Neutrophil (primary cell): ENCODE measurements around the gene TOR1B.

Source experiments
- H3K27ac ChIP-seq: fragments of 200-600 bp; sonication (generic); 2 replicates; pipeline ENCODE4 v1.5.1; 2016; ENCODE audit warnings: mild to moderate bottlenecking, moderate library complexity
- H3K27me3 ChIP-seq: fragments of 200-600 bp; sonication (generic); 2 replicates; pipeline ENCODE4 v1.6.0; 2016; ENCODE audit warnings: mild to moderate bottlenecking
- H3K36me3 ChIP-seq: fragments of 200-600 bp; sonication (generic); 2 replicates; pipeline ENCODE4 v1.5.1; 2017
- H3K4me1 ChIP-seq, 2 experiments: fragments of 200-600 bp in 1 of 2; sonication (generic) in 1 of 2; 1 replicate in 1 of 2; 2 replicates in 1 of 2; pipeline versions ENCODE4 v1.5.1 to v1.6.1; 2013 to 2016; ENCODE audit warnings: low read depth in 1 of 2, low read length in 1 of 2, mild to moderate bottlenecking in 1 of 2, moderate library complexity in 1 of 2; ENCODE audit not compliant: control insufficient read depth in 1 of 2, insufficient read depth in 1 of 2
- H3K4me3 ChIP-seq, 2 experiments: fragments of 200-600 bp in 1 of 2; sonication (generic) in 1 of 2; 1 replicate in 1 of 2; 2 replicates in 1 of 2; pipeline ENCODE4 v1.5.1; 2013 to 2016; ENCODE audit warnings: low read depth in 1 of 2, low read length in 1 of 2, mild to moderate bottlenecking in 1 of 2, moderate library complexity in 1 of 2
- H3K9me3 ChIP-seq: fragments of 200-600 bp; sonication (generic); 2 replicates; pipeline ENCODE4 v1.5.1; 2016
- TF ChIP-seq, protein P1 (sequence below): fragments of 200-600 bp; sonication (generic); IDR thresholded peaks from 2 replicates; pipeline ENCODE4 v1.5.1; 2016; ENCODE audit warnings: antibody characterized with exemption

Gene TOR1B

DNA sequence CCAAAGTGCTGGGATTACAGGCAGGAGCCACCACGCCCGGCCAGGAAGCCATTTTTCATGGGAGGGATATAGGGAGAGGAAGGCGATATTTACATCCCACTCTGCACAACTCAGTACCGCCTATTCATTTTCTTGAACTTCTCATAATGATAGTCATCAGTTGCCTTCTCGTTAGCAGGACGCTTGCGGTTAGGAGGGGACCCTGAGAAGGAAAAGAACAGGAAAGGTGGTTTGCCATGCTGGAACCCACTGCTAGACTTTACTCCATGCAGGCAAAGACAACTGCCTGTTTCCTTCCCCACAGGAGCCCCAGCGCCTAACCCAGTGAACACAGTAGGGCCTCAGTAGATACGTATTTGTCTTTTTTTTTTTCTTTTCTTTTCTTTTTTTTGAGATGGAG, 25.1 kb downstream of the TOR1B start:
- no peak overlapping the region for H3K4me3 ChIP-seq
- H3K36me3 ChIP-seq, result peaks cover 54% of the 10 kb centered on the region
- H3K9me3 ChIP-seq, result no peaks in the 10 kb centered on the region
- no peaks in the 10 kb centered on the region for H3K27me3 ChIP-seq
- TF ChIP-seq, protein P1, sequence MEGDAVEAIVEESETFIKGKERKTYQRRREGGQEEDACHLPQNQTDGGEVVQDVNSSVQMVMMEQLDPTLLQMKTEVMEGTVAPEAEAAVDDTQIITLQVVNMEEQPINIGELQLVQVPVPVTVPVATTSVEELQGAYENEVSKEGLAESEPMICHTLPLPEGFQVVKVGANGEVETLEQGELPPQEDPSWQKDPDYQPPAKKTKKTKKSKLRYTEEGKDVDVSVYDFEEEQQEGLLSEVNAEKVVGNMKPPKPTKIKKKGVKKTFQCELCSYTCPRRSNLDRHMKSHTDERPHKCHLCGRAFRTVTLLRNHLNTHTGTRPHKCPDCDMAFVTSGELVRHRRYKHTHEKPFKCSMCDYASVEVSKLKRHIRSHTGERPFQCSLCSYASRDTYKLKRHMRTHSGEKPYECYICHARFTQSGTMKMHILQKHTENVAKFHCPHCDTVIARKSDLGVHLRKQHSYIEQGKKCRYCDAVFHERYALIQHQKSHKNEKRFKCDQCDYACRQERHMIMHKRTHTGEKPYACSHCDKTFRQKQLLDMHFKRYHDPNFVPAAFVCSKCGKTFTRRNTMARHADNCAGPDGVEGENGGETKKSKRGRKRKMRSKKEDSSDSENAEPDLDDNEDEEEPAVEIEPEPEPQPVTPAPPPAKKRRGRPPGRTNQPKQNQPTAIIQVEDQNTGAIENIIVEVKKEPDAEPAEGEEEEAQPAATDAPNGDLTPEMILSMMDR, result no peak
- peaks cover 2 to 10% of the 10 kb centered on the region in 2 experiments for H3K4me1 ChIP-seq
- H3K27ac ChIP-seq, result no peak overlapping the region

DNA sequence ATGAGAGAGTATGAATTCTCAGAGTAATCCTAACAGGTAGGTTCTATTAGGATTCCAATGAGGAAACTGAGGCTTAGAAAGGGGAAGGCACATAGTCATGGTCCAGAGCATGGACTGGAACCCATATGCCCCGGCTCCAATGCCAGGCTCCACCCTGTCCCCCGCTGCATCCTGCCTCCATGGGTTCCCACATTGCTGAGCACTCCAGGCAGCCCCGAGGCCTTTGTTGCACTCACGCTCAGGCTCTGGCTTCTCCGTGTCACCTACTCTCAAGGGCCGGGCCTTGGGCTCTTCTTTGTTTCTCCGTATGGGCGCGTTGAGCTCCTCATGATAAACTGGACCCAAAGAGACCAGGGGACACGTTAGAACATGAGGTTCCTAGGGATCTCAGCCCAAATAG, 26.0 kb downstream of the TOR1B start:
- H3K9me3 ChIP-seq, result no peaks in the 10 kb centered on the region
- no peak overlapping the region for H3K27ac ChIP-seq
- H3K36me3 ChIP-seq, result peaks cover 58% of the 10 kb centered on the region
- TF ChIP-seq, protein P1, result no peak
- H3K27me3 ChIP-seq, result no peaks in the 10 kb centered on the region
- H3K4me1 ChIP-seq, result peaks cover 7 to 9% of the 10 kb centered on the region in 2 experiments
- H3K4me3 ChIP-seq, result no peak overlapping the region

DNA sequence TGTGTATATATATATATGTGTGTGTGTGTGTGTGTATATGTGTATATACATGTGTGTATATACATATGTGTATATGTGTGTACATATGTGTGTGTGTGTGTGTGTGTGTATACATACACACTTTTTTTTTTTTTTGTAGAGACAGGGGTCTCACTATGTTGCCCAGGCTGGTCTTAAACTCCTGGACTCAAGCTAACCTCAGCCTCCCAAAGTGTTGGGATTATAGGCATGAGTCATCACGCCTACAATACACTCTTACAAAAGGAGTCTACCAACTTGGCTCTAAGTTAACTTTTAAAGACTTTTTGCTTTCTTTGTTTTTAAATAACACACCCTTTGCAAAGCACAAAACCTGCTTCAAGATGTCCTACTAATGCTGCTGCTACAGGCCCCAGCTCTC, 30.0 kb downstream of the TOR1B start:
- H3K9me3 ChIP-seq, result no peaks in the 10 kb centered on the region
- H3K4me1 ChIP-seq, result peaks cover 33 to 39% of the 10 kb centered on the region in 2 experiments
- H3K4me3 ChIP-seq, result no peak overlapping the region
- peaks cover 49% of the 10 kb centered on the region for H3K36me3 ChIP-seq
- no peaks in the 10 kb centered on the region for H3K27me3 ChIP-seq
- H3K27ac ChIP-seq, result no peak overlapping the region
- TF ChIP-seq, protein P1, result no peak

DNA sequence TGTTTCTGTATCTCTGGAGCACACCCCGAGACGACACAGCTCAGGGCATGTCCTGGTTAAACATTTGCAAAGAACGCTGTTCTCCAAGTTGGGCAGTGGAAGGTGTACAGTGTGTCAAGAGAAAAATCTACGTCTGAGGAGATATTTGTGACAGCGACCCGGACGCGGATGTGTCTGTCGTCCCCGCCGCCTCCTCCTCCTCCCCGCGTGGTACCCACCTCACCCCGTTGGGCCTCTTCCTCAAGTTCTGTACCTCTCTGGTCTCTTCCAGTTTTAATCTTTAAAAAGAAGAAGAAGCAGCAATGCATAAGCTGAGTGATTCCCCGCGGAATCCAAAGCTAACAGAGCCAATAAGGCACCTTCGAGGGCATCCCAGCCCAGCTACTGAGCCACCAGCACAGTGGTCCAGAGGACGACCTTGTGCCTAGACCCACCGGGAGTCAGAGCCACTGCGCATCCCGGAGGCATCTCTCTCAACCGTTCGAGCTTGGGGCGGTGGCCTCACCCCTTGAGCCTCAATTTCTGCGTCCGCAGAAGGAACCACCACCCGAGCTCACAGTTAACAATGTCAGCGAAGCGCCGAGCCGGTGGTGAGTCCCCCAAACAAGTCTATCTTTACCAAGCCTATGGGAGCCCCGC, 31.6 kb downstream of the TOR1B start:
- H3K4me3 ChIP-seq, result peak overlapping the region; percentile 96 to 99
- H3K36me3 ChIP-seq, result peaks cover 34% of the 10 kb centered on the region
- peak overlapping the region; percentile 89 for H3K27ac ChIP-seq
- no peaks in the 10 kb centered on the region for H3K9me3 ChIP-seq
- peaks cover 40 to 52% of the 10 kb centered on the region in 2 experiments for H3K4me1 ChIP-seq
- TF ChIP-seq, protein P1, result no peak
- H3K27me3 ChIP-seq, result no peaks in the 10 kb centered on the region

DNA sequence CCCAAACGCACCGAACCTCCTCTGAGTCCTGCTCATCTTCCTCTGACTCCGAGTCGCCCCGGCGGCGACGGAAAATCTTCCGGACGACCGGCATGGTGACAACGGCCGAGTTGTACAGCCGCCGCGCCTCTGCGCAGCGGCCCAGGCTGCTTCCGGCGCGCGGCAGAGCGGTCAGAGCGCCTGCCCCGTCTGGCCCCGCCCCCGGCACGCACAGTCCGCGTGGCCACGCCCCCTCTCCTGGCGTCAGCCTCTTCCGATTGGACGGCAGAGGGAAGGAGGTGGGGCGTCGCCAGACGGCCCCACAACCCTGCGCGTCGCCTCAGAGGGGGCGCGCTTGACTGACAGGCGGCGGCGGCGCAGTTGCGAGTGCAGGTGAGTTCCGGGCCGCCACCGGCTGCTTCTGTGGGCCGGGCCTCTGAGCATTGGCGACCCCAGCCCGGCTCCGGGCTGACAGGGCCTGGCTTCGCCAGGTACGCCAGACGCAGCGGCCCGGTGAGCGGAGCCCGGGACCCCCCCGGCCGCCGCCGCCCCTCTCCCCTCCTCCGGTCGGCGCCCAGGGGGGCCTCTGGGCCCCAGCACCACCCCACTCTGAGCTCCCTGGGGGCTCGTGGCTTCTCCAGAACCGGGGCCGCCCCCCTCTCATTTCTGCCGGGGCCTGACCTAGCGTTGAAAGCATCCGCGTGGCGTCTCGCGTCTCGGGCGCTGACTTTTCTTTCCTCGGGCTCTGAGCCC, 32.3 kb downstream of the TOR1B start, which contains the start of the genes C9orf78 and USP20:
Gene C9orf78, minus strand, starts transcription at position 148 of the 732 bp plus-strand sequence. Its CDS starts 54 bp downstream, at position 94.
Gene USP20, plus strand, starts transcription at position 331 of the 732 bp plus-strand sequence. CDS start 17,098 bp downstream, outside the sequence.
- peaks cover 47 to 59% of the 10 kb centered on the region in 2 experiments for H3K4me1 ChIP-seq
- peaks cover 27% of the 10 kb centered on the region for H3K36me3 ChIP-seq
- H3K9me3 ChIP-seq, result no peaks in the 10 kb centered on the region
- TF ChIP-seq, protein P1, result peak; percentile 53
- H3K27ac ChIP-seq, result peak within 1 kb of the TSS; percentile 89
- no peaks in the 10 kb centered on the region for H3K27me3 ChIP-seq
- H3K4me3 ChIP-seq, result peak within 1 kb of the TSS; percentile 96 to 99
